Stimulated activated CD8-positive, alpha-beta memory T cell treated with anti-CD3 and anti-CD28 coated beads, Interleukin-12 subunit alpha, Interleukin-12 subunit beta, amount 100 ng/mL, for 24 hours (primary cell): ENCODE measurements around the gene ZBTB8OS.
"Not testable (repeated sequence)": the region's sequence is repeated elsewhere in the genome, so short reads cannot be mapped to it uniquely, and the experiment has no call there.

Experiments used
- DNase-seq: peaks from one replicate; pipeline ENCODE4 v3.0.0-alpha.2; 2020; ENCODE audit errors: extremely low read depth

ZBTB8OS gene

GRCh38 chr1:32650752-32651460 lies 556 bp upstream of the ZBTB8OS start, which contains the start of gene RBBP4:
RBBP4 (plus strand) TSS chr1:32651208; CDS start chr1:32651307, 99 bp downstream.
- peak; percentile 94 for DNase-seq

DNA sequence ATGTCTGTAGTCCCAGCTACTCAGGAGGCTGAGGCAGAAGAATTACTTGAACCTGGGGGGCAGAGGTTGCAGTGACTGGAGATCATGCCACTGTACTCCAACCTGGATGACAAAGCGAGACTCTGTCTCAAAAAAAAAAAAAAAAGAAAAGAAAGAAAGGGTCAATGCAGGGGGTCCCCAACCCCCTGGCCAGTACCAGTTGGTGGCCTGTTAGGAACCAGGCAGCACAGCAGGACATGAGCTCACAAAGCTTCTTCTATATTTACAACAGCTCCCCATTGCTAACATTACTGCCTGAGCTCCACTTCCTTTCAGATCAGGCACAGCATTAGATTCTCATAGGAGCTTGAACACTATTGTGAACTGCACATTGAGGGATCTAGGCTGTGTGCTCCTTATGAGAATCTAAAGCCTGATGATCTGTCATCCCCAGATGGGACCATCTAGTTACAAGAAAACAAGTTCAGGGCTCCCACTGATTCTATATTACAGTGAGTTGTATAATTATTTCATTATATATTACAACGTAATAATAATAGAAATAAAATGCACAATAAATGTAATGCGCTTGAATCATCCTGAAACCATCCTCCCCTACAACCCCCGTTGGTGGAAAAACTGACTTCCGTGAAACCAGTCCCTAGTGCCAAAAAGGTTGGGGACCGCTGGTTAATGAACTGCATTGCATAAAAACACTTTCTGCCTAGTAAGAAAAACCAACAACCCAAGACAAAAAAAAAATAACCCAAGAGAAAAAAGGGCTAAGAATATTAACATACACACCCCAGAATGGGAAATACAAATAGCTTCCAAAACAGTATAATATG lies 2.8 kb downstream of the ZBTB8OS start:
- no peak for DNase-seq

GRCh38 chr1:32644426-32644825 lies 5.9 kb downstream of the ZBTB8OS start:
- DNase-seq, result no peak

DNA sequence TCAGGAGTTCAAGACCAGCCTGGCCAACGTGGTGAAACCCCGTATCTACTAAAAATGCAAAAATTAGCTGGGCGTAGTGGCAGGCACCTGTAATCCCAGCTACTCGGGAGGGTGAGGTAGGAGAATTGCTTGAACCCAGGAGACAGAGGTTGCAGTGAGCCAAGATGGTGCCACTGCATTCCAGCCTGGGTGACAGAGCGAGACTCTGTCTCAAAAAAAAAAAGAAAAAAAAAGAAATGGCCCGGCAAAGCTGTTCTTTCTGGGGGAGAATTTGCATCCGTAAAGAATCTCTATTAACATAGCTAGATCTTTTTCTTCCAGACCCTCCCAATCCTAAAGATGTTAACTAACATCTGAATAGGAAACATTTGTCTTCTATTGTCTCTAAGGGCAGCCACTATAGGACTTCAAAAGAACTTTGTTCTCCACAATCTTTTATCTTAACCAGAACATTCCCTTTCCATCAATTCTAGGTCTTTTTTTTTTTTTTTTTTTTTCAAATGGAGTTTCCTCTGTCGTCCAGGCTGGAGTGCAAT lies 8.0 kb downstream of the ZBTB8OS start:
- DNase-seq, result not testable (repeated sequence)

GRCh38 chr1:32639489-32640075 lies 10.8 kb downstream of the ZBTB8OS start:
- DNase-seq, result no peak

DNA sequence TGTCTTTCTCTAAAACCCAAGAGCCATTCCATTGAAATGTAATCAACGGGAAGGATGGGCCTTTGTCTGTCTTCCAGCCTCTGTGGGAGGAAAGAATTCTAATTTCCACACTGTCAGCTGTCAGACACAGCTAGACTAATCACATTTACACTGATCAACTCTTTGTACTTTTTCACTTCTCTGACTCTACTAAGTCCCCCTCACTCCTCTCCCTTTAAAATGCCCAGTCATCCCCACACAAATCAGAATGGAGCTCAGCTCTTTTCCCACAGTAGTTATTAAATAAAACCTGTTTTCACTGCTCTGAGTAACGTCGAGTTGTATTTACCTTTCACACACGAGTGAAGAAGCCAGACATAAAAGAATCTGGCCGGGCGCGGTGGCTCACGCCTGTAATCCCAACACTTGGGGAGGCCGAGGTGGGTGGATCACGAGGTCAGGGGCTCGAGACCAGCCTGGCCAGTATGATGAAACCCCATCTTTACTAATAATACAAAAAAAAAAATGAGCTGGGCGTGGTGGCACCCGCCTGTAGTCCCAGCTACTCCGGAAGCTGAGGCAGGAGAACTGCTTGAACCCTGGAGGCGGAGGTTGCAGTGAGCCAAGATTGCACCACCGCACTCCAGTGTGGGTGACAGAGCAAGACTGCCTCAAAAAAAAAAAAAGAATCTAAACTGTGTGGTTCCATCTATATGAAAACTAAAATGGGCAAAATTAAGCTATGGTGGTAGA lies 13.3 kb downstream of the ZBTB8OS start:
- no peak for DNase-seq

GRCh38 chr1:32635508-32636277 lies 14.7 kb downstream of the ZBTB8OS start:
- DNase-seq, result no peak

GRCh38 chr1:32632829-32633228 lies 17.5 kb downstream of the ZBTB8OS start:
- no peak for DNase-seq

DNA sequence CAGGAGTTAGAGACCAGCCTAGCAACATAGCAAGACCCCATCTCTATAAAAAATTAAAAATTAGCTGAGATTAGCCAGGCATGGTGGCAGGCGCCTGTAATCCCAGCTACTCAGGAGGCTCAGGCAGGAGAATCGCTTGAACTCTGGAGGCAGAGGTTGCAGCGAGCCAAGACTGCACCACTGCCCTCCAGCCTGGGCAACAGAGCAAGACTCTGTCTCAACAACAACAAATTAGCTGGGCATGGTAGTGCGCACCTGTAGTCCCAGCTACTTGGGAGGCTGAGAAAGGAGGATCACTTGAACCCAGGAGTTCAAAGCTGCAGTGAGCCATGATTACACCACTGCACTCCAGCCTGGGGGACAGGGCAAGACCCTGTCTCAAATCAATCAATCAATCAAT lies 20.2 kb downstream of the ZBTB8OS start:
- not testable (repeated sequence) for DNase-seq

DNA sequence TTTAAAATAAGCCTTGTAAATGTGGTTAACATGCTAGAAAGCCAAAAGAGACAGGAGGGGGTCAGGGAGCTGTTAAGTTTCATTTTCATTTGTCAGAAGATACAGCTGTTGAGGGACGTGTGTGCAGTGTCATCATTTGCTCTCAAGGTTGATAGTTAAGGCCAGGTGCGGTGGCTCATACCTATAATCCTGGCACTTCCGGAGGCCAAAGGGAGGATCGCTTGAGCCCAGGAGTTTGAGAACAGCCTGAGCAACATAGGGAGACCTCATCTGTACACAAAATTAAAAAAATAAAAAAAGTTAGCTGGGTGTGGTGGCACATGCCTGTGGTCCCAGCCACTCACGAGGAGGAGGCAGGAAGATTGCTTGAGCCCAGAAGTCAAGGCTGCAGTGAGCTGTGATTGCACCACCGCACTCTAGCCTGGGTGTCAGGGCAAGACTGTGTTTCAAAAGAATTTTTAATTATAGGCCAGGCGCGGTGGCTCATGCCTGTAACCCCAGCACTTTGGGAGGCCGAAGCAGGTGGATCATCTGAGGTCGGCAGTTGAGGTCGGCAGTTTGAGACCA lies 22.7 kb downstream of the ZBTB8OS start:
- DNase-seq, result no peak

DNA sequence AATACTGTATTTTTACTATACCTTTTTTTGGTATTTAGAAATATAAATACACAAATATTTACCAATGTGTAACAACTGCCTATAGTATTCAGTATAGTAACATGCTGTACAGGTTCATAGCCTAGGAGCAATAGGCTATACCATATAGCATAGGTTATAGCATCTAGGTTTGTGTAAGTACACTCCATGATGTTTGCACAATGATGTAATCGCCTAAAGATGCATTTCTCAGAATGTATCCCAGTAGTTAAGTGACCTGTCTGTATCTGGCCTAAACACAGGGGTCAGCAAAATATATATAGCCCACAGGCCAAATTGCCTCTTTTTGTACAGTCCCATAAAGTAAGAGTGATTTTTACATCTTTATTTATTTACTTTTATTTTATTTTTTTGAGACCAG lies 24.2 kb downstream of the ZBTB8OS start:
- no peak for DNase-seq

DNA sequence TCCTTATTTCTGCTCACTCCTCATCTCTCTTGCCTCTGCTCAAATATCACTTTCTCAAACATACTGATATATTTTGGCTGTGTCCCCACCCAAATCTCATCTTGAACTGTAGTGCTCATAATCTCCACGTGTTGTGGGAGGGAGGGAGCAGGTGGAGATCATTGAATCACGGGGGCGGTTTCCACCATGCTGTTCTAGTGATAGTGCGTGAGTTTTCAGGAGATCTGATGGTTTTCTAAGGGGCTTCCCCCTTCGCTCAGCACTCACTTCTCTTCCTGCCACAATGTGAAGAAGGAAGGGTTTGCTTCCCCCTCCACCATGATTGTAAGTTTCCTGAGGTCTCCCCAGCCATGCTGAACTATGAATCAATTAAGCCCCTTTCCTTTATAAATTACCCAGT lies 26.6 kb downstream of the ZBTB8OS start:
- no peak for DNase-seq

- DNase-seq, result no peak
Measured at GRCh38 chr1:32622806-32623681, 27.3 kb downstream of the ZBTB8OS start.

DNA sequence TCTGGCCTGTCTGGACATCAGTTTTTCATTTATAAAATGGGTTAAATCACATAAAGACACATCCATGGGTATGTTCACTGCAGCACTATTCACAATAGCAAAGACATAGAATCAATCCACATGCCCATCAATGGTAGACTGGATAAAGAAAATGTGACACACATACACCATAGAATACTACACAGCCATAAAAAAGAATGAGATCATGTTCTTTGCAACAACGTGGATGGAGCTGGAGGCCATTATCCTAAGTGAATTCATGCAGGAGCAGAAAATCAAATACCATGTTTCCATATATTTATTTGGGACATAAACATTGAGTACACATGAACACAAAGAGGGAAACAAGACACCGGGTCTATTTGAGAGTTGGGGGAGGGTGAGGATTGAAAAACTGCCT lies 28.1 kb downstream of the ZBTB8OS start:
- DNase-seq, result no peak

DNA sequence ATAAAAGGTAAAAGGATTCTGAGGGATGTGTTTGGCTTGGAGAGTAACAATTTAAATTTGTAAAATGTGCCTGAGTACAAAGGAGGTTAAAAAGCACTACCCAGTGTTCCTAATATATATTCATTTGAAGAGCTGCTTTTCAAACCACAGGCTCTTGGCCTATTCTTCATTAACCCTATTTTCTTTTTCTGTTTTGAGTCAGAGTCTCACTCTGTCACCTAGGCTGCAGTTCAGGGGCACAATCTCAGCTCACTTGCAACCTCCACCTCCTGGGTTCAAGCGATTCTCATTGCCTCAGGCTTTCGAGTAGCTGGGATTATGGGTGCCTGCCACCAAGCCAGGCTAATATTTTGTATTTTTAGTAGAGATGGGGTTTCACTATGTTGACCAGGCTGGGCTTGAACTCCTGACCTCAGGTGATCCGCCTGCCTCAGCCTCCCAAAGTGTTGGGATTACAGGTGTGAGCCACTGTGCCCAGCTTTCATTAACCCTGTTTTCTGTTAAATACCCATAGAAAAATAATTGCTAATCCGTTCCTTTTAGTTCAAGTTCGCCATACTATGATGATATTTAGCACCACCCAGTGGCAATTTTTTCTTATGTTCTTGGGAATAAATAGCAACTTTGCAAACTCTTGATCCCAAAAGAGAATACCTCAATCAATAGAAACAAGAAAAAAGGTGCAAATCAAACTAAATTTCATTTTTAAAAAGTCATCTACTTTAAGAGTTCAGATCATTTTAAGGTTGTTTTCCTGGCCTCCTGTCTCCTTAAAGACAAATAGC lies 30.5 kb downstream of the ZBTB8OS start:
- DNase-seq, result no peak

GRCh38 chr1:32618673-32619221 lies 31.6 kb downstream of the ZBTB8OS start:
- DNase-seq, result no peak

DNA sequence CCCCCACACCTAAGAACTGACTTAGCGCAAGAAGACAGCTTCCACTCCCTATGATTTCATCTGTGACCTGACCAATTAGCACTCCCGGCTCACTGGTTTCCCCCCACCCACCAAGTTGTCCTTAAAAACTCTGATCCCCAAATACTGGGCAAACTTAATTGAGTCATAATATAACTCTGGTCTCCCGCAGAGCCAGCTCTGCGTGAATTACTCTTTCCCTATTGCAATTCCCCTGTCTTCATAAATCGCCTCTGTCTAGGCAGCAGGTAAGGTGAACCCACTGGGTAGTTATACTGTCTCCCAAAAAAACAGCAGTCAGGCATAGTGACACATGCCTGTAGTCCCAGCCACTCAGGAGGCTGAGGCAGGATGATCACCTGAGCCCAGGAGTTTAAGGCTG lies 36.9 kb downstream of the ZBTB8OS start:
- DNase-seq, result no peak

GRCh38 chr1:32612189-32612881 lies 38.0 kb downstream of the ZBTB8OS start:
- no peak for DNase-seq
